Neural cell (in vitro differentiated cells): Measurements from ENCODE around the gene S1PR4. TPM values are rescaled to one million over a fixed set of nuclear protein-coding genes. Genes with fewer than 3 reads are reported as not detected.

Experiments
- H2AFZ ChIP-seq: fragments of 200-600, 300-800 bp; sonication (generic), shearing (Covaris generic); 2 replicates; pipeline ENCODE4 v1.6.0; 2014; ENCODE audit warnings: low read depth, mild to moderate bottlenecking, antibody characterized with exemption, low read length, moderate library complexity
- H3F3A ChIP-seq: fragments of 200-600 bp; shearing (Covaris generic); 2 replicates; pipeline ENCODE4 v1.6.1; 2016; ENCODE audit warnings: mild to moderate bottlenecking, moderate library complexity, mixed read lengths, antibody characterized with exemption, low read length; ENCODE audit not compliant: insufficient read depth, poor library complexity, severe bottlenecking
- H3K27ac ChIP-seq: fragments of 200-600, 300-800 bp; sonication (generic), shearing (Covaris generic); 2 replicates; pipeline ENCODE4 v1.5.1; 2014; ENCODE audit warnings: mild to moderate bottlenecking, low read length, moderate library complexity
- H3K27me3 ChIP-seq: fragments of 300-800, 200-600 bp; sonication (generic), shearing (Covaris generic); 2 replicates; pipeline ENCODE4 v1.6.0; 2014; ENCODE audit warnings: mild to moderate bottlenecking, low read depth, low read length, moderate library complexity; ENCODE audit not compliant: insufficient read depth
- H3K36me3 ChIP-seq: fragments of 300-800, 200-600 bp; sonication (generic), shearing (Covaris generic); 2 replicates; pipeline ENCODE4 v1.5.1; 2014; ENCODE audit warnings: mild to moderate bottlenecking, antibody characterized with exemption, low read length, moderate library complexity; ENCODE audit not compliant: insufficient read depth
- H3K4me2 ChIP-seq: fragments of 300-800, 200-600 bp; sonication (generic), shearing (Covaris generic); 2 replicates; pipeline ENCODE4 v1.6.0; 2014; ENCODE audit warnings: mild to moderate bottlenecking, low read length
- H3K4me3 ChIP-seq: fragments of 300-800, 200-600 bp; sonication (generic), shearing (Covaris generic); 2 replicates; pipeline ENCODE4 v1.5.1; 2014; ENCODE audit warnings: mild to moderate bottlenecking, low read length, moderate library complexity
- H3K79me2 ChIP-seq: fragments of 200-600 bp; shearing (Covaris generic); replicated peaks from 2 replicates; pipeline ENCODE4 v1.6.0; 2014; ENCODE audit warnings: mild to moderate bottlenecking, low read length, moderate library complexity; ENCODE audit not compliant: insufficient read depth
- H3K9ac ChIP-seq: fragments of 300-800, 200-600 bp; sonication (generic), shearing (Covaris generic); 2 replicates; pipeline ENCODE4 v1.6.1; 2016; ENCODE audit warnings: mild to moderate bottlenecking, low read length, mixed read lengths
- H3K9me2 ChIP-seq: fragments of 200-600 bp; shearing (Covaris generic); 2 replicates; pipeline ENCODE4 v1.6.1; 2016; ENCODE audit warnings: mild to moderate bottlenecking, low read length, mixed read lengths; ENCODE audit not compliant: insufficient read depth
- H3K9me3 ChIP-seq: fragments of 200-600, 300-800 bp; sonication (generic), shearing (Covaris generic); 2 replicates; pipeline ENCODE4 v1.6.1; 2016; ENCODE audit warnings: mild to moderate bottlenecking, mixed run types, low read length, moderate library complexity, mixed read lengths
- H4K20me1 ChIP-seq: fragments of 200-600 bp; shearing (Covaris generic); 2 replicates; pipeline ENCODE4 v1.6.1; 2016; ENCODE audit warnings: mild to moderate bottlenecking, mixed run types; ENCODE audit not compliant: insufficient read depth
- EP300 ChIP-seq: fragments of 450-650 bp; conservative IDR thresholded peaks from 2 replicates; pipeline ENCODE4 v1.6.1; 2014; ENCODE audit warnings: antibody characterized with exemption, mild to moderate bottlenecking, moderate library complexity; ENCODE audit not compliant: poor library complexity, severe bottlenecking
- EZH2 ChIP-seq: fragments of 200-600, 300-800 bp; shearing (Covaris generic), sonication (generic); IDR thresholded peaks from 2 replicates; pipeline ENCODE4 v1.6.1; 2014; ENCODE audit warnings: antibody characterized with exemption, low read length, borderline replicate concordance, mild to moderate bottlenecking; ENCODE audit not compliant: insufficient read depth, poor library complexity, severe bottlenecking
- MXI1 ChIP-seq: fragments of 450-650 bp; conservative IDR thresholded peaks from 2 replicates; pipeline ENCODE4 v1.6.1; 2014; ENCODE audit warnings: antibody characterized with exemption, mild to moderate bottlenecking; ENCODE audit not compliant: poor library complexity, severe bottlenecking
- POLR2AphosphoS5 ChIP-seq: IDR thresholded peaks from 2 replicates; pipeline ENCODE4 v1.6.1; 2012
- RAD21 ChIP-seq: fragments of 450-650 bp; conservative IDR thresholded peaks from 2 replicates; pipeline ENCODE4 v1.6.1; 2014; ENCODE audit warnings: antibody characterized with exemption, mild to moderate bottlenecking, moderate library complexity
- SMC3 ChIP-seq: fragments of 450-650 bp; conservative IDR thresholded peaks from 2 replicates; pipeline ENCODE4 v1.6.1; 2014; ENCODE audit warnings: antibody characterized with exemption, mild to moderate bottlenecking, moderate library complexity; ENCODE audit not compliant: poor library complexity
- TAF1 ChIP-seq: IDR thresholded peaks from 2 replicates; pipeline ENCODE4 v1.6.1; 2012; ENCODE audit warnings: low read depth
- polyA plus RNA-seq: library from polyadenylated mRNA; depleted of rRNA; stranded (reverse); fragments of >200 nt; gene quantifications from 2 replicates; pipeline ENCODE4 v1.2.3, GENCODE V29; 2014
- TF ChIP-seq, protein P1 (sequence below): fragments of 450-650 bp; IDR thresholded peaks from 2 replicates; pipeline ENCODE4 v1.5.1; 2014; ENCODE audit warnings: antibody characterized with exemption, mild to moderate bottlenecking, moderate library complexity; ENCODE audit not compliant: poor library complexity, severe bottlenecking
- TF ChIP-seq, protein P2 (sequence below): IDR thresholded peaks from 2 replicates; pipeline ENCODE4 v1.6.1; 2012; ENCODE audit warnings: borderline replicate concordance

Gene S1PR4
- polyA plus RNA-seq, 1 donor from 2014 or later: not detected

DNA sequence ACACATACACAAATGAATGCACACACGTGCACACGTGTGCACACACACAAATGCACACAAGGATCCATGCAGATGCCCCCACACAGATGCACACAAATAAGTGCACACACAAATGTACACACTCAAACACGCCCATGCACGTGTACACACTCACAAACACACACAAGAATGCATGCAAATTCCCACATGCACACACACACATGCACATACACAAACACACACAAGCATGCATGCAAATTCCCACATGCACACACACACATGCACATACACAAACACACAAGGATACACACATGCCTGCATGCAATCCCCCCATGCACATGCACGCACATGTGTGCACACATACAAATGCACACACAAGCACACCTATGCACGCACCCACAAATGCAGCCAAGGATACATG, 29.5 kb upstream of the S1PR4 start:
- no peaks in the 10 kb centered on the region for H3K9me2 ChIP-seq
- H3K27me3 ChIP-seq: no peaks in the 10 kb centered on the region
- H2AFZ ChIP-seq: no peak overlapping the region
- H3F3A ChIP-seq: no peaks in the 10 kb centered on the region
- no peak overlapping the region for H3K4me2 ChIP-seq
- no peak overlapping the region for H3K27ac ChIP-seq
- no peaks in the 10 kb centered on the region for H4K20me1 ChIP-seq
- TF ChIP-seq MXI1: no peak
- TF ChIP-seq TAF1: no peak
- H3K79me2 ChIP-seq: no peaks in the 10 kb centered on the region
- H3K9me3 ChIP-seq: no peaks in the 10 kb centered on the region
- H3K9ac ChIP-seq: no peak overlapping the region
- no peaks in the 10 kb centered on the region for H3K36me3 ChIP-seq
- no peak overlapping the region for H3K4me3 ChIP-seq

DNA sequence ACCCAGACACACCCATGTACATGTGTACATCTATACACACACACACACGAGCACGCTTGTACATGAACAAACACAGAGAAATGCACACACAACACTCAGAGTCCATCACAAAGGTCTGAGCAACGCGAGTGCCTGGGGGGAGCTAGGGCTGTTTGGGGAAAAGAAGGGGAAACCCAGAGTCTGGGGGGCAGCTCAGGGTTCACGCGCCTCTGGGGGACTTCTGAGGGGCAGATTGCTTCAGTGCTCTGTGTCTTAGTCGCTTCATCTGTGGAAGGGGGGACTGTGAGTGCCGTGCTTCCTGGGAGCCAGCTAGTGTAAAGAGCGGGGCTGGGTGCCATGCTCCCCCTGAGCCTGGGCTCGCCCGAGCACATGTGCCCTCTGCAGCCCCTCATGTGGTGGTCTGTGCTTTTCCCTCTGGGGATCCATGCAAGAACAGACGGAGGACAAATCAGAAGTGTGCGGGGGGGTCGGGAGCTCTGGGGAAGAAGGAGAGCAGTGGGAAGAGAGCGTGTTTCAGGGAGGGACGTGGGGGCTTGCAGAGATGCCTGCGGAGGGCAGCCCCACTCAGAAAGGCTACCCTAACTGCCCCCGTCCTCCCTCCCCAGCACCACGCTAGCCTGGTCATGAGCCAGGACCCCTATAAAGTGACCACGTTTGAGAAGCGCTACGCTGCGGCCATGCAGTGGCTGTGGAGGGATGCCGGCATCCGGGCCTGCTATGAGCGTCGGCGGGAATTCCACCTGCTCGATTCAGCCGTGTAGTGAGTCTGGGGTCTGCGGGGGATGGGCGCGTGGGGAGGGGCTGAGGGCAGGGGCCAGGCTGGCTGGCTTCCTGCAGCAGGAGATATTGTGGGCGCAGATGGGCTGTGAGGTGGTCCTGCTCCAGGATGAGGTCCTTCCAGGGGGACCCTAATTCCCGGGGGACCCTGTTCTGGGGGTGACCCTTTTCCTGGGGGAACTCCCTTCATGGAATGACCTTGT, 28.8 kb upstream of the S1PR4 start:
- Histone ChIP-seq H3K27me3 (no peaks in the 10 kb centered on the region), H3K4me2 (no peak overlapping the region), H3K36me3 (no peaks in the 10 kb centered on the region), H3K4me3 (no peak overlapping the region), H3K79me2 (no peaks in the 10 kb centered on the region), H3K9me3 (no peaks in the 10 kb centered on the region), H3K9me2 (no peaks in the 10 kb centered on the region), H4K20me1 (no peaks in the 10 kb centered on the region), H3F3A (no peaks in the 10 kb centered on the region), H3K9ac (no peak overlapping the region), H2AFZ (no peak overlapping the region), H3K27ac (no peak overlapping the region)
- TF ChIP-seq POLR2AphosphoS5 (no peak), EZH2 (no peak), SMC3 (no peak), TAF1 (no peak), RAD21 (no peak), EP300 (no peak), MXI1 (no peak)
- TF ChIP-seq, protein P1, sequence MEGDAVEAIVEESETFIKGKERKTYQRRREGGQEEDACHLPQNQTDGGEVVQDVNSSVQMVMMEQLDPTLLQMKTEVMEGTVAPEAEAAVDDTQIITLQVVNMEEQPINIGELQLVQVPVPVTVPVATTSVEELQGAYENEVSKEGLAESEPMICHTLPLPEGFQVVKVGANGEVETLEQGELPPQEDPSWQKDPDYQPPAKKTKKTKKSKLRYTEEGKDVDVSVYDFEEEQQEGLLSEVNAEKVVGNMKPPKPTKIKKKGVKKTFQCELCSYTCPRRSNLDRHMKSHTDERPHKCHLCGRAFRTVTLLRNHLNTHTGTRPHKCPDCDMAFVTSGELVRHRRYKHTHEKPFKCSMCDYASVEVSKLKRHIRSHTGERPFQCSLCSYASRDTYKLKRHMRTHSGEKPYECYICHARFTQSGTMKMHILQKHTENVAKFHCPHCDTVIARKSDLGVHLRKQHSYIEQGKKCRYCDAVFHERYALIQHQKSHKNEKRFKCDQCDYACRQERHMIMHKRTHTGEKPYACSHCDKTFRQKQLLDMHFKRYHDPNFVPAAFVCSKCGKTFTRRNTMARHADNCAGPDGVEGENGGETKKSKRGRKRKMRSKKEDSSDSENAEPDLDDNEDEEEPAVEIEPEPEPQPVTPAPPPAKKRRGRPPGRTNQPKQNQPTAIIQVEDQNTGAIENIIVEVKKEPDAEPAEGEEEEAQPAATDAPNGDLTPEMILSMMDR: no peak
- TF ChIP-seq, protein P2, sequence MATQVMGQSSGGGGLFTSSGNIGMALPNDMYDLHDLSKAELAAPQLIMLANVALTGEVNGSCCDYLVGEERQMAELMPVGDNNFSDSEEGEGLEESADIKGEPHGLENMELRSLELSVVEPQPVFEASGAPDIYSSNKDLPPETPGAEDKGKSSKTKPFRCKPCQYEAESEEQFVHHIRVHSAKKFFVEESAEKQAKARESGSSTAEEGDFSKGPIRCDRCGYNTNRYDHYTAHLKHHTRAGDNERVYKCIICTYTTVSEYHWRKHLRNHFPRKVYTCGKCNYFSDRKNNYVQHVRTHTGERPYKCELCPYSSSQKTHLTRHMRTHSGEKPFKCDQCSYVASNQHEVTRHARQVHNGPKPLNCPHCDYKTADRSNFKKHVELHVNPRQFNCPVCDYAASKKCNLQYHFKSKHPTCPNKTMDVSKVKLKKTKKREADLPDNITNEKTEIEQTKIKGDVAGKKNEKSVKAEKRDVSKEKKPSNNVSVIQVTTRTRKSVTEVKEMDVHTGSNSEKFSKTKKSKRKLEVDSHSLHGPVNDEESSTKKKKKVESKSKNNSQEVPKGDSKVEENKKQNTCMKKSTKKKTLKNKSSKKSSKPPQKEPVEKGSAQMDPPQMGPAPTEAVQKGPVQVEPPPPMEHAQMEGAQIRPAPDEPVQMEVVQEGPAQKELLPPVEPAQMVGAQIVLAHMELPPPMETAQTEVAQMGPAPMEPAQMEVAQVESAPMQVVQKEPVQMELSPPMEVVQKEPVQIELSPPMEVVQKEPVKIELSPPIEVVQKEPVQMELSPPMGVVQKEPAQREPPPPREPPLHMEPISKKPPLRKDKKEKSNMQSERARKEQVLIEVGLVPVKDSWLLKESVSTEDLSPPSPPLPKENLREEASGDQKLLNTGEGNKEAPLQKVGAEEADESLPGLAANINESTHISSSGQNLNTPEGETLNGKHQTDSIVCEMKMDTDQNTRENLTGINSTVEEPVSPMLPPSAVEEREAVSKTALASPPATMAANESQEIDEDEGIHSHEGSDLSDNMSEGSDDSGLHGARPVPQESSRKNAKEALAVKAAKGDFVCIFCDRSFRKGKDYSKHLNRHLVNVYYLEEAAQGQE: no peak
